Measurements from ENCODE around the gene PDC. TPM values are rescaled to one million over a fixed set of nuclear protein-coding genes. Genes with fewer than 3 reads are reported as not detected.
"Not testable (repeated sequence)": the region's sequence is repeated elsewhere in the genome, so short reads cannot be mapped to it uniquely, and the experiment has no call there.

The PDC gene
- total RNA-seq, 2 experiments from 2014 or later = not detected

GRCh38 chr1:186421446-186421845 lies 39.5 kb downstream of the PDC start:
- H3K4me1 Mint-ChIP-seq (ENCODE audit: low read depth) = peaks cover 11% of the 10 kb centered on the region
- peaks cover 20% of the 10 kb centered on the region for H3K36me3 Mint-ChIP-seq

GRCh38 chr1:186420923-186421322 lies 40.0 kb downstream of the PDC start:
- H3K27me3 Mint-ChIP-seq = no peaks in the 10 kb centered on the region
- H3K9me3 Mint-ChIP-seq = no peaks in the 10 kb centered on the region
- peaks cover 20% of the 10 kb centered on the region for H3K36me3 Mint-ChIP-seq
- POLR2A ChIA-PET = no interaction called here
- DNase-seq = no peak
- no peak overlapping the region for H3K4me3 Mint-ChIP-seq
- intact Hi-C loops (cut with micrococcal nuclease) = no loop called here
- H3K27ac Mint-ChIP-seq = no peak overlapping the region
- CTCF ChIA-PET = interaction anchor here (2.5 kb wide), 1 partner anchor 46 kb away, joined by 10 read pairs; the partner anchor contains the start of genes ODR4 and TPR
- peaks cover 11% of the 10 kb centered on the region for H3K4me1 Mint-ChIP-seq (ENCODE audit: low read depth)

More at GRCh38 chr1:186421446-186421845, 39.5 kb downstream of the PDC start:
- H3K27ac Mint-ChIP-seq = no peak overlapping the region
- ChIA-PET CTCF (interaction anchor here (2.5 kb wide), 1 partner anchor 46 kb away, joined by 10 read pairs; the partner anchor contains the start of genes ODR4 and TPR), POLR2A (no interaction called here)
- H3K27me3 Mint-ChIP-seq = no peaks in the 10 kb centered on the region
- H3K4me3 Mint-ChIP-seq = no peak overlapping the region
- intact Hi-C loops (cut with micrococcal nuclease) = no loop called here
- DNase-seq = no peak
- H3K9me3 Mint-ChIP-seq = no peaks in the 10 kb centered on the region

GRCh38 chr1:186420311-186420710 lies 40.6 kb downstream of the PDC start:
- no peaks in the 10 kb centered on the region for H3K27me3 Mint-ChIP-seq
- CTCF ChIA-PET = interaction anchor here (1.4 to 2.5 kb wide), 2 partner anchors 16 to 45 kb away, joined by 4 to 10 read pairs; partner anchors contain the start of genes ODR4 and TPR
- POLR2A ChIA-PET = interaction anchor here (0.8 kb wide), 1 partner anchor 42 kb away, joined by 3 read pairs; no protein-coding TSS in a partner anchor
- H3K4me1 Mint-ChIP-seq (ENCODE audit: low read depth) = peaks cover 11% of the 10 kb centered on the region
- intact Hi-C loops (cut with micrococcal nuclease) = no loop called here
- no peak overlapping the region for H3K27ac Mint-ChIP-seq
- H3K9me3 Mint-ChIP-seq = no peaks in the 10 kb centered on the region
- DNase-seq = no peak
- peaks cover 20% of the 10 kb centered on the region for H3K36me3 Mint-ChIP-seq
- no peak overlapping the region for H3K4me3 Mint-ChIP-seq

- no peaks in the 10 kb centered on the region for H3K9me3 Mint-ChIP-seq
- H3K36me3 Mint-ChIP-seq = peaks cover 18% of the 10 kb centered on the region
- peaks cover 11% of the 10 kb centered on the region for H3K4me1 Mint-ChIP-seq (ENCODE audit: low read depth)
- ChIA-PET POLR2A (no interaction called here), CTCF (no interaction called here)
- H3K27me3 Mint-ChIP-seq = no peaks in the 10 kb centered on the region
- no peak overlapping the region for H3K27ac Mint-ChIP-seq
- DNase-seq = no peak
- intact Hi-C loops (cut with micrococcal nuclease) = no loop called here
- no peak overlapping the region for H3K4me3 Mint-ChIP-seq
Observed at GRCh38 chr1:186418503-186418902, 42.4 kb downstream of the PDC start.

- POLR2A ChIA-PET = no interaction called here
- Mint-ChIP-seq H3K27ac (no peak overlapping the region), H3K4me1 (ENCODE audit: low read depth) (no peaks in the 10 kb centered on the region), H3K4me3 (no peak overlapping the region), H3K36me3 (peaks cover 3% of the 10 kb centered on the region), H3K27me3 (no peaks in the 10 kb centered on the region), H3K9me3 (no peaks in the 10 kb centered on the region)
- CTCF ChIA-PET = interaction anchor here (1.5 kb wide), 1 partner anchor 9 kb away, joined by 3 read pairs; no protein-coding TSS in a partner anchor
- intact Hi-C loops (cut with micrococcal nuclease) = no loop called here
- DNase-seq = no peak
Observed at GRCh38 chr1:186413319-186413718, 47.6 kb downstream of the PDC start.

GRCh38 chr1:186409091-186409490 lies 51.8 kb downstream of the PDC start:
- intact Hi-C loops (cut with micrococcal nuclease) = loop anchor here (10.0 kb wide), 1 partner anchor 206 kb away; no protein-coding TSS in a partner anchor
- POLR2A ChIA-PET = no interaction called here
- DNase-seq = no peak
- Mint-ChIP-seq H3K27me3 (no peaks in the 10 kb centered on the region), H3K36me3 (peaks cover 14% of the 10 kb centered on the region), H3K9me3 (no peaks in the 10 kb centered on the region), H3K4me3 (no peak overlapping the region), H3K4me1 (ENCODE audit: low read depth) (no peaks in the 10 kb centered on the region), H3K27ac (no peak overlapping the region)
- CTCF ChIA-PET = interaction anchor here (1.2 to 1.3 kb wide), 2 partner anchors 9 to 73 kb away, joined by 3 to 4 read pairs; no protein-coding TSS in a partner anchor

GRCh38 chr1:186404454-186405051 lies 56.4 kb downstream of the PDC start:
- Mint-ChIP-seq H3K27me3 (no peaks in the 10 kb centered on the region), H3K4me3 (no peak overlapping the region), H3K36me3 (peaks cover 26% of the 10 kb centered on the region), H3K27ac (no peak overlapping the region), H3K9me3 (no peaks in the 10 kb centered on the region), H3K4me1 (ENCODE audit: low read depth) (no peaks in the 10 kb centered on the region)
- ChIA-PET POLR2A (interaction anchor here (1.0 kb wide), 1 partner anchor 30 kb away, joined by 4 read pairs; the partner anchor contains the start of genes ODR4 and TPR), CTCF (interaction anchor here (0.6 to 1.7 kb wide), 15 partner anchors 9 to 582 kb away, joined by 3 to 8 read pairs (median 3); partner anchors contain the start of genes ODR4 and TPR)
- DNase-seq = no peak
- intact Hi-C loops (cut with micrococcal nuclease) = loop anchor here (2.0 to 10.0 kb wide), 3 partner anchors 73 to 582 kb away; no protein-coding TSS in a partner anchor

GRCh38 chr1:186403632-186404031 lies 57.3 kb downstream of the PDC start:
- CTCF ChIA-PET = interaction anchor here (0.6 to 1.7 kb wide), 15 partner anchors 8 to 583 kb away, joined by 3 to 8 read pairs (median 3); partner anchors contain the start of genes ODR4 and TPR

GRCh38 chr1:186401446-186401845 lies 59.5 kb downstream of the PDC start:
- intact Hi-C loops (cut with micrococcal nuclease) = loop anchor here (5.0 to 10.0 kb wide), 2 partner anchors 76 to 213 kb away; no protein-coding TSS in a partner anchor
- H3K4me3 Mint-ChIP-seq; POLR2A ChIA-PET; H3K27ac Mint-ChIP-seq; H3K4me1 Mint-ChIP-seq (ENCODE audit: low read depth); CTCF ChIA-PET; H3K9me3 Mint-ChIP-seq; H3K27me3 Mint-ChIP-seq; DNase-seq: not testable (repeated sequence)
- H3K36me3 Mint-ChIP-seq = peaks cover 21% of the 10 kb centered on the region

More at GRCh38 chr1:186403632-186404031, 57.3 kb downstream of the PDC start:
- Mint-ChIP-seq H3K27me3 (no peaks in the 10 kb centered on the region), H3K27ac (no peak overlapping the region), H3K4me1 (ENCODE audit: low read depth) (no peaks in the 10 kb centered on the region), H3K4me3 (no peak overlapping the region), H3K9me3 (no peaks in the 10 kb centered on the region), H3K36me3 (peaks cover 29% of the 10 kb centered on the region)
- no peak for DNase-seq
- intact Hi-C loops (cut with micrococcal nuclease) = loop anchor here (2.0 to 10.0 kb wide), 3 partner anchors 74 to 583 kb away; no protein-coding TSS in a partner anchor
- POLR2A ChIA-PET = interaction anchor here (1.0 kb wide), 1 partner anchor 29 kb away, joined by 4 read pairs; the partner anchor contains the start of genes ODR4 and TPR

Other genes with a start within 250 kb of the PDC start
- 1 to 10 TPM; 4.0 to 4.8 TPM for gene PRG4, start 164.8 kb downstream of the PDC start, total RNA-seq
- 100 to 1,000 TPM; 130 to 131 TPM for gene TPR, start 85.9 kb downstream of the PDC start, total RNA-seq
- 10 to 100 TPM; 11.5 to 12.0 TPM for gene ODR4, start 85.3 kb downstream of the PDC start, total RNA-seq
- 1 to 10 TPM; 2.8 to 2.9 TPM for gene PTGS2, start 219.3 kb upstream of the PDC start, total RNA-seq

Data from activated CD4-positive, alpha-beta memory T cell treated with anti-CD3 and anti-CD28 coated beads for 36 hours (primary cell).